ENCODE results near the gene SQSTM1.

GRCh38 chr5:179862891-179863290 lies 42.2 kb downstream of the SQSTM1 start:
- TF ChIP-seq JUN (IDR thresholded peaks at IDR 0.05): no peak
- no peak for TF ChIP-seq ESRRA (IDR thresholded peaks at IDR 0.05; ENCODE audit: borderline replicate concordance, low read length)
- TF ChIP-seq EP300 (IDR thresholded peaks at IDR 0.05): no peak
- TF ChIP-seq TP53 (CRISPR knock-in tag; IDR thresholded peaks at IDR 0.05): no peak
- TF ChIP-seq CTCF (IDR thresholded peaks at IDR 0.05): no peak
- TF ChIP-seq CHD2 (IDR thresholded peaks at IDR 0.05; ENCODE audit: low read length, partially characterized antibody): no peak
- TF ChIP-seq E2F6 (IDR thresholded peaks at IDR 0.05; ENCODE audit: borderline replicate concordance, low read depth): no peak
